Caco-2 (cell line): ENCODE results near the gene LRRC42. TPM values are rescaled to one million over a fixed set of nuclear protein-coding genes. Genes with fewer than 3 reads are reported as not detected.
"Not testable (repeated sequence)": the region's sequence is repeated elsewhere in the genome, so short reads cannot be mapped to it uniquely, and the experiment has no call there.

Experiments used
- BruUV-seq: library from RNA; stranded (reverse); fragments of 400-500 nt; replicated peaks from 2 replicates; lab custom pipeline; 2021; lab: Mats Ljungman, UMichigan
- CTCF ChIA-PET: fragments of 300-600 bp; sonication (Branson Sonifier 250); formaldehyde crosslinking; loops from one replicate; lab custom pipeline; 2022; ENCODE audit warnings: antibody characterized with exemption; lab: Charles Lee
- POLR2A ChIA-PET: fragments of 300-600 bp; sonication (Branson Sonifier 250); formaldehyde crosslinking; loops from one replicate; lab custom pipeline; 2022; ENCODE audit warnings: antibody characterized with exemption; lab: Charles Lee
- DNase-seq, 2 experiments: peaks; one replicate each; pipeline versions ENCODE4 v3.0.0 to v3.0.0-alpha.2; 2020 to 2022
- H3K27me3 ChIP-seq: replicated peaks from 2 replicates; pipeline ENCODE4 v1.6.0; 2011; ENCODE audit warnings: low read length; ENCODE audit not compliant: control insufficient read depth, insufficient read depth
- H3K36me3 ChIP-seq: 2 replicates; pipeline ENCODE4 v1.5.1; 2011; ENCODE audit warnings: low read length; ENCODE audit not compliant: control insufficient read depth, insufficient read depth
- H3K4me1 ChIP-seq: fragments of 250-450 bp; sonication (Bioruptor Pico); 2 replicates; pipeline ENCODE4 v1.5.1; 2020; ENCODE audit warnings: mild to moderate bottlenecking
- H3K4me3 ChIP-seq: 2 replicates; pipeline ENCODE4 v1.5.1; 2011; ENCODE audit warnings: low read depth, mild to moderate bottlenecking, control low read depth, low read length
- H3K9me3 ChIP-seq: fragments of 250-450 bp; sonication (Bioruptor Pico); 2 replicates; pipeline ENCODE4 v1.5.1; 2020; ENCODE audit warnings: mild to moderate bottlenecking, moderate library complexity
- H3K27ac Mint-ChIP-seq: one replicate; pipeline ENCODE4 v1.8.0; 2022; ENCODE audit warnings: mixed read lengths; ENCODE audit not compliant: unreplicated experiment
- H3K27me3 Mint-ChIP-seq: one replicate; pipeline ENCODE4 v1.8.0; 2022; ENCODE audit warnings: mixed read lengths; ENCODE audit not compliant: insufficient read depth, unreplicated experiment
- H3K36me3 Mint-ChIP-seq: one replicate; pipeline ENCODE4 v1.8.0; 2022; ENCODE audit warnings: mild to moderate bottlenecking, mixed read lengths; ENCODE audit not compliant: insufficient read depth, unreplicated experiment
- H3K4me1 Mint-ChIP-seq: one replicate; pipeline ENCODE4 v1.8.0; 2022; ENCODE audit warnings: low read depth, mixed read lengths; ENCODE audit not compliant: unreplicated experiment
- H3K4me3 Mint-ChIP-seq: one replicate; pipeline ENCODE4 v1.8.0; 2022; ENCODE audit warnings: mild to moderate bottlenecking, moderate library complexity, mixed read lengths; ENCODE audit not compliant: unreplicated experiment
- H3K9me3 Mint-ChIP-seq: one replicate; pipeline ENCODE4 v1.8.0; 2022; ENCODE audit warnings: mixed read lengths; ENCODE audit not compliant: unreplicated experiment
- CTCF ChIP-seq, 2 experiments: fragments of 200-600 bp in 1 of 2; IDR thresholded peaks; 1 replicate in 1 of 2; 2 replicates in 1 of 2; pipeline versions ENCODE4 v1.5.1 to v1.8.0; 2011 to 2022; ENCODE audit warnings: antibody characterized with exemption in 1 of 2, control low read depth in 1 of 2, inconsistent platforms in 1 of 2, low read depth in 1 of 2, low read length in 1 of 2, mild to moderate bottlenecking in 1 of 2, moderate library complexity in 1 of 2; ENCODE audit not compliant: insufficient read depth in 1 of 2, severe bottlenecking in 1 of 2, unreplicated experiment in 1 of 2
- intact Hi-C: fragments of 100-400 bp; cut with micrococcal nuclease; formaldehyde crosslinking; loops from one replicate; pipeline ENCODE4 v1.10.0; 2022; ENCODE audit not compliant: unreplicated experiment
- total RNA-seq: library from RNA; stranded (reverse); gene quantifications from 2 replicates; pipeline ENCODE4 v1.2.3, GENCODE V29; 2022

Gene LRRC42
- total RNA-seq, 1 experiment from 2014 or later, result 38.9 TPM

- intact Hi-C loops, result no loop called here
- Histone ChIP-seq H3K36me3 (no peaks in the 10 kb centered on the region), H3K4me1 (no peaks in the 10 kb centered on the region), H3K4me3 (no peak overlapping the region), H3K27me3 (no peaks in the 10 kb centered on the region), H3K9me3 (no peaks in the 10 kb centered on the region)
- no peak overlapping the region for H3K27ac Mint-ChIP-seq
- no peaks in the 10 kb centered on the region for H3K27me3 Mint-ChIP-seq
- no peaks in the 10 kb centered on the region for H3K9me3 Mint-ChIP-seq
- BruUV-seq, result no TSS peak
- H3K4me3 Mint-ChIP-seq, result no peak overlapping the region
- H3K4me1 Mint-ChIP-seq, result no peaks in the 10 kb centered on the region
- peak in 1 of 2 experiments; percentile 45 for DNase-seq
- peaks cover 5% of the 10 kb centered on the region for H3K36me3 Mint-ChIP-seq
- CTCF ChIA-PET, result interaction anchor here (0.6 kb wide), 1 partner anchor 35 kb away, joined by 3 read pairs; no protein-coding TSS in a partner anchor
- POLR2A ChIA-PET, result no interaction called here
- TF ChIP-seq CTCF (IDR thresholded peaks at IDR 0.05; ENCODE audit: insufficient read depth in 1 of 2, low read depth in 1 of 2, low read length in 1 of 2, severe bottlenecking in 1 of 2, unreplicated experiment in 1 of 2), result no peak
These were observed 55.4 kb downstream of the LRRC42 start for GRCh38 chr1:54001591-54001990.

DNA sequence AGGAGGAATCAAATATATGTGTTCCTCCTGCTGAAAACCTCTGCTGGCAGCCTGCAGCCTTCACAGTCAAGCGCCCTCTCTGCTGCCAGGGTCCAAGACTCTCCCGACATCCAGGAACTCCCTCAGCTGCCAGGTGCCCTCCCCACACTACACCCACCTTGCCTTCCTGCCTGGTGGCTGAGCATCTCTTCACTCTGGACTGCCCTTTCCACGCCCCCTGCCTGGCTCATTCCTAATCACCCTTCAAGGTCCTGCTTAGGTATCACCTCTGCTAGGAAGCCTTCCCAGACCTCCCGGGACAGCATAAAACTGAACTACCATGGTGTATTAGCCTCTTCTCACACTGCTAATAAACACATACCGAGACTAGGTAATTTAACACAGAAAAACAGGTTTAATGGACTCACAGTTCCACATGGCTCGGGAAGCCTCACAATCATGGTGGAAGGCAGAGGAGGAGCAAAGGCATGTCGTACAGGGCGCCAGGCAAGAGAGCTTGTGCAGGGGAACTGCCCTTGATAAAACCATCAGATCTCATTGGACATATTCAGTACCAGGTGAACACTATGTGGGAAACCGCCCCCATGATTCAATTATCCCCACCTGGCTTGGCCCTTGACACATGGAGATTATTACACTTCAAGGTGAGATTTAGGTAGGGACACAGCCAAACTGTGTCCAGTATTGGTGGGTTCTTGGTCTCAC is 56.5 kb downstream of the LRRC42 start:
- no peak overlapping the region for H3K27ac Mint-ChIP-seq
- intact Hi-C loops, result no loop called here
- ChIA-PET POLR2A (no interaction called here), CTCF (no interaction called here)
- DNase-seq, result no peak
- no TSS peak for BruUV-seq
- Histone ChIP-seq H3K36me3 (no peaks in the 10 kb centered on the region), H3K4me1 (no peaks in the 10 kb centered on the region), H3K9me3 (no peaks in the 10 kb centered on the region), H3K4me3 (no peak overlapping the region), H3K27me3 (no peaks in the 10 kb centered on the region)
- no peaks in the 10 kb centered on the region for H3K9me3 Mint-ChIP-seq
- H3K36me3 Mint-ChIP-seq, result peaks cover 5% of the 10 kb centered on the region
- no peaks in the 10 kb centered on the region for H3K4me1 Mint-ChIP-seq
- no peaks in the 10 kb centered on the region for H3K27me3 Mint-ChIP-seq
- H3K4me3 Mint-ChIP-seq, result no peak overlapping the region
- no peak for TF ChIP-seq CTCF (IDR thresholded peaks at IDR 0.05; ENCODE audit: insufficient read depth in 1 of 2, low read depth in 1 of 2, low read length in 1 of 2, severe bottlenecking in 1 of 2, unreplicated experiment in 1 of 2)

- no peaks in the 10 kb centered on the region for H3K9me3 ChIP-seq
- Mint-ChIP-seq H3K4me3 (no peak overlapping the region), H3K4me1 (no peaks in the 10 kb centered on the region), H3K36me3 (peaks cover 5% of the 10 kb centered on the region), H3K27me3 (no peaks in the 10 kb centered on the region), H3K9me3 (no peaks in the 10 kb centered on the region), H3K27ac (no peak overlapping the region)
- intact Hi-C loops, result no loop called here
- TF ChIP-seq CTCF (IDR thresholded peaks at IDR 0.05; ENCODE audit: insufficient read depth in 1 of 2, low read depth in 1 of 2, low read length in 1 of 2, severe bottlenecking in 1 of 2, unreplicated experiment in 1 of 2), result no peak
- no peaks in the 10 kb centered on the region for H3K36me3 ChIP-seq
- DNase-seq, result no peak
- H3K4me1 ChIP-seq, result no peaks in the 10 kb centered on the region
- no peak overlapping the region for H3K4me3 ChIP-seq
- no TSS peak for BruUV-seq
- ChIA-PET POLR2A (no interaction called here), CTCF (no interaction called here)
- no peaks in the 10 kb centered on the region for H3K27me3 ChIP-seq
These were observed 57.1 kb downstream of the LRRC42 start for GRCh38 chr1:54003249-54003646.

DNA sequence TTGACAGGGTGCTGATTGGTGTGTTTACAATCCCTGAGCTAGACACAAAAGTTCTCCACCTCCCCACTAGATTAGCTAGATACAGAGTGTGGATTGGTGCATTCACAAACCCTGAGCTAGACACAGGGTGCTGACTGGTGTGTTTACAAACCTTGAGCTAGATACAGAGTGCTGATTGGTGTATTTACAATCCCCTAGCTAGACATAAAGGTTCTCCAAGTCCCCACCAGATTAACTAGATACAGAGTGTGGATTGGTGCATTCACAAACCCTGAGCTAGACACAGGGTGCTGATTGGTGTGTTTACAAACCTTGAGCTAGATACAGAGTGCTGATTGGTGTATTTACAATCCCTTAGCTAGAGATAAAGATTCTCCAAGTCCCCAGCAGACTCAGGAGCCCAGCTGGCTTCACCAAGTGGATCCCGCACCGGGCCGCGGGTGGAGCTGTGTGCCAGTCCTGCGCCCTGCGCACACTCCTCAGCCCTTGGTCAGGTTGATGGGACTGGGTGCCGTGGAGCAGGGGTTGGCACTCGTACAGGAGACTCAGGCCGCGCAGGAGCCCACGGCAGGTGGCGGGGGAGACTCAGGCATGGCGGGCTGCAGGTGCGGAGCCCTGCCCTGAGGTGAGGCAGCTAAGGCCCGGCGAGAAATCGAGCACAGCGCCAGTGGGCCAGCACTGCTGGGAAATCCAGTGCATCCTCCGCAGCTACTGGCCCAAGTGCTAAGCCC is 57.8 kb downstream of the LRRC42 start:
- H3K4me1 ChIP-seq, CTCF ChIA-PET, POLR2A ChIA-PET: not testable (repeated sequence)

More for the DNA sequence above, 57.8 kb downstream of the LRRC42 start:
- H3K27me3 Mint-ChIP-seq, intact Hi-C loops, H3K36me3 Mint-ChIP-seq, H3K4me3 ChIP-seq, BruUV-seq, H3K36me3 ChIP-seq, H3K4me1 Mint-ChIP-seq, H3K9me3 ChIP-seq, H3K27ac Mint-ChIP-seq, DNase-seq, H3K27me3 ChIP-seq, H3K9me3 Mint-ChIP-seq, H3K4me3 Mint-ChIP-seq: not testable (repeated sequence)
